ENCODE data around the gene TMEM154.

DNA sequence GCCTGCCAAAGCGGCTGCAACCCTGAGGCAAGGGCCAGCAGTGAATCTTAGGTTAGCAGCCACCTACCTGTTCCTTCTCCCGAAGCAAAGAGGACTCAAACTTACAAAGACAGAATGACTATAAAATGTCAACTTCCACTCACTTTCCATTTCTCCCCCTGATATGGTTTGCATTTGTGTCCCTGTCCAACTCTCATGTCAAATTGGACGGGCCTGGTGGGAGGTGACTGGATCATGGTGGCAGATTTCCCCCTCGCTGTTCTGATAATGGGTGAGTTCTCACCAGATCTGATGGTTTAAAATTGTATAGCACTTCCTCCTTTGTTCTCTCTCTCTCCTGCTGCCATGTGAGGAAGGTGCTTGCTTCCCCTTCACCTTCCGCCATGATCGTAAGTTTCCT lies 35.3 kb upstream of the TMEM154 start:
- TF ChIP-seq EZH2phosphoT487 (IDR thresholded peaks at IDR 0.05; ENCODE audit: low read depth): no peak
- TF ChIP-seq, protein P1, sequence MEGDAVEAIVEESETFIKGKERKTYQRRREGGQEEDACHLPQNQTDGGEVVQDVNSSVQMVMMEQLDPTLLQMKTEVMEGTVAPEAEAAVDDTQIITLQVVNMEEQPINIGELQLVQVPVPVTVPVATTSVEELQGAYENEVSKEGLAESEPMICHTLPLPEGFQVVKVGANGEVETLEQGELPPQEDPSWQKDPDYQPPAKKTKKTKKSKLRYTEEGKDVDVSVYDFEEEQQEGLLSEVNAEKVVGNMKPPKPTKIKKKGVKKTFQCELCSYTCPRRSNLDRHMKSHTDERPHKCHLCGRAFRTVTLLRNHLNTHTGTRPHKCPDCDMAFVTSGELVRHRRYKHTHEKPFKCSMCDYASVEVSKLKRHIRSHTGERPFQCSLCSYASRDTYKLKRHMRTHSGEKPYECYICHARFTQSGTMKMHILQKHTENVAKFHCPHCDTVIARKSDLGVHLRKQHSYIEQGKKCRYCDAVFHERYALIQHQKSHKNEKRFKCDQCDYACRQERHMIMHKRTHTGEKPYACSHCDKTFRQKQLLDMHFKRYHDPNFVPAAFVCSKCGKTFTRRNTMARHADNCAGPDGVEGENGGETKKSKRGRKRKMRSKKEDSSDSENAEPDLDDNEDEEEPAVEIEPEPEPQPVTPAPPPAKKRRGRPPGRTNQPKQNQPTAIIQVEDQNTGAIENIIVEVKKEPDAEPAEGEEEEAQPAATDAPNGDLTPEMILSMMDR (IDR thresholded peaks at IDR 0.05; ENCODE audit: low read depth, low read length): no peak
